SK-N-SH treated with all-trans-retinoic acid at 6 μM for 48 hours (cell line): ENCODE data around the gene KLHL14.

Source experiments
- ATAC-seq: fragments of 200-7000 bp; cut with Tn5 transposase; 3 replicates; pipeline ENCODE4 v1.9.1; 2020; ENCODE audit warnings: mild to moderate bottlenecking, moderate library complexity
- ARNTL ChIP-seq: fragments of 450-650 bp; formaldehyde crosslinking; IDR thresholded peaks from 2 replicates; pipeline ENCODE4 v1.5.0; 2020; ENCODE audit warnings: low read depth, mild to moderate bottlenecking, moderate library complexity, borderline replicate concordance
- BACH2 ChIP-seq: fragments of 250-450 bp; sonication (Bioruptor Pico); IDR thresholded peaks from 2 replicates; pipeline ENCODE4 v1.9.0; 2021; ENCODE audit warnings: mild to moderate bottlenecking, borderline replicate concordance
- CREB5 ChIP-seq: fragments of 250-450 bp; sonication (Bioruptor Pico); IDR thresholded peaks from 2 replicates; pipeline ENCODE4 v1.5.1; 2020; ENCODE audit warnings: low read depth, mild to moderate bottlenecking, moderate library complexity
- CSDC2 ChIP-seq: fragments of 250-450 bp; sonication (Bioruptor Pico); IDR thresholded peaks from 2 replicates; pipeline ENCODE4 v1.5.0; 2020; ENCODE audit warnings: mild to moderate bottlenecking, moderate library complexity
- CSRNP3 ChIP-seq: fragments of 250-450 bp; sonication (Bioruptor Pico); IDR thresholded peaks from 2 replicates; pipeline ENCODE4 v1.5.1; 2021; ENCODE audit warnings: mild to moderate bottlenecking, moderate library complexity
- ESRRG ChIP-seq: fragments of 250-450 bp; sonication (Bioruptor Pico); IDR thresholded peaks from 2 replicates; pipeline ENCODE4 v1.6.1; 2021; ENCODE audit warnings: mild to moderate bottlenecking
- GLIS3 ChIP-seq: fragments of 250-450 bp; sonication (Bioruptor Pico); IDR thresholded peaks from 2 replicates; pipeline ENCODE4 v1.5.0; 2020; ENCODE audit warnings: mild to moderate bottlenecking, moderate library complexity
- ISL1 ChIP-seq: fragments of 250-450 bp; sonication (Bioruptor Pico); IDR thresholded peaks from 2 replicates; pipeline ENCODE4 v2.1.2; 2022; ENCODE audit warnings: mild to moderate bottlenecking, moderate library complexity
- PATZ1 ChIP-seq: fragments of 250-450 bp; sonication (Bioruptor Pico); IDR thresholded peaks from 2 replicates; pipeline ENCODE4 v1.8.0; 2020; ENCODE audit warnings: mild to moderate bottlenecking, moderate library complexity, borderline replicate concordance
- PPARA ChIP-seq: fragments of 250-450 bp; sonication (Bioruptor Pico); IDR thresholded peaks from 2 replicates; pipeline ENCODE4 v1.5.0; 2020; ENCODE audit warnings: mild to moderate bottlenecking, borderline replicate concordance
- RARB ChIP-seq: fragments of 250-450 bp; sonication (Bioruptor Pico); IDR thresholded peaks from 2 replicates; pipeline ENCODE4 v1.8.0; 2021; ENCODE audit warnings: mild to moderate bottlenecking, moderate library complexity
- TCF4 ChIP-seq: fragments of 250-450 bp; sonication (Bioruptor Pico); IDR thresholded peaks from 2 replicates; pipeline ENCODE4 v1.8.0; 2021; ENCODE audit warnings: mild to moderate bottlenecking, moderate library complexity, borderline replicate concordance
- TOX ChIP-seq: fragments of 250-450 bp; sonication (Bioruptor Pico); IDR thresholded peaks from 2 replicates; pipeline ENCODE4 v1.8.0; 2021; ENCODE audit warnings: mild to moderate bottlenecking, moderate library complexity, borderline replicate concordance
- TSHZ2 ChIP-seq: fragments of 250-450 bp; sonication (Bioruptor Pico); IDR thresholded peaks from 2 replicates; pipeline ENCODE4 v1.5.0; 2020; ENCODE audit warnings: mild to moderate bottlenecking, moderate library complexity
- ZC3H10 ChIP-seq: fragments of 250-450 bp; sonication (Bioruptor Pico); IDR thresholded peaks from 2 replicates; pipeline ENCODE4 v1.5.1; 2021; ENCODE audit warnings: mild to moderate bottlenecking, moderate library complexity
- ZFP3 ChIP-seq: fragments of 250-450 bp; sonication (Bioruptor Pico); IDR thresholded peaks from 2 replicates; pipeline ENCODE4 v1.5.0; 2020; ENCODE audit warnings: mild to moderate bottlenecking, moderate library complexity
- ZFP30 ChIP-seq: fragments of 450-650 bp; formaldehyde crosslinking; IDR thresholded peaks from 2 replicates; pipeline ENCODE4 v1.5.0; 2022; ENCODE audit warnings: mild to moderate bottlenecking, moderate library complexity
- ZNF8 ChIP-seq: fragments of 450-650 bp; formaldehyde crosslinking; IDR thresholded peaks from 2 replicates; pipeline ENCODE4 v1.5.0; 2020; ENCODE audit warnings: mild to moderate bottlenecking, moderate library complexity

The KLHL14 gene

GRCh38 chr18:32688821-32689220, 84.0 kb downstream of the KLHL14 start:
- TF ChIP-seq ISL1 (CRISPR knock-in tag) = no peak
- no peak for TF ChIP-seq ZNF8 (CRISPR knock-in tag)
- no peak for TF ChIP-seq TCF4 (CRISPR knock-in tag)
- no peak for TF ChIP-seq CSRNP3 (CRISPR knock-in tag)
- TF ChIP-seq ESRRG (CRISPR knock-in tag) = no peak
- TF ChIP-seq ZC3H10 (CRISPR knock-in tag) = no peak
- TF ChIP-seq TSHZ2 = no peak
- no peak for TF ChIP-seq RARB (CRISPR knock-in tag)
- no peak for TF ChIP-seq ZFP3
- no peak for TF ChIP-seq PPARA
- TF ChIP-seq CSDC2 = no peak
- no peak for TF ChIP-seq GLIS3
- no peak for TF ChIP-seq ZFP30 (CRISPR knock-in tag)
- TF ChIP-seq BACH2 = no peak
- TF ChIP-seq TOX (CRISPR knock-in tag) = no peak
- no peak for TF ChIP-seq PATZ1
- no peak for TF ChIP-seq CREB5

GRCh38 chr18:32684940-32685339, 87.9 kb downstream of the KLHL14 start:
- no peak for ATAC-seq
- TF ChIP-seq CSRNP3 (CRISPR knock-in tag) = no peak
- TF ChIP-seq ESRRG (CRISPR knock-in tag) = no peak
- no peak for TF ChIP-seq ZC3H10 (CRISPR knock-in tag)
- no peak for TF ChIP-seq CSDC2
- no peak for TF ChIP-seq BACH2
- TF ChIP-seq CREB5 = no peak
- no peak for TF ChIP-seq ARNTL

More at GRCh38 chr18:32688821-32689220, 84.0 kb downstream of the KLHL14 start:
- no peak for ATAC-seq

GRCh38 chr18:32684096-32684495, 88.7 kb downstream of the KLHL14 start:
- no peak for TF ChIP-seq TSHZ2
- TF ChIP-seq GLIS3 = no peak
- TF ChIP-seq CSRNP3 (CRISPR knock-in tag) = no peak
- no peak for TF ChIP-seq ZC3H10 (CRISPR knock-in tag)
- no peak for TF ChIP-seq BACH2
- TF ChIP-seq PPARA = no peak
- no peak for TF ChIP-seq ZFP30 (CRISPR knock-in tag)
- no peak for TF ChIP-seq RARB (CRISPR knock-in tag)
- no peak for TF ChIP-seq ZNF8 (CRISPR knock-in tag)
- no peak for TF ChIP-seq ZFP3
- no peak for TF ChIP-seq TOX (CRISPR knock-in tag)
- TF ChIP-seq CSDC2 = no peak

More at GRCh38 chr18:32684096-32684495, 88.7 kb downstream of the KLHL14 start:
- ATAC-seq = no peak
